T-helper 1 cell treated with Interleukin-12 subunit alpha and Interleukin-12 subunit beta and Interleukin-4 antibody, amounts not matched to agents 30 ng/mL and 1 ng/mL, for 36 hours (primary cell): ENCODE data around the gene LRCH1. TPM values are rescaled to one million over a fixed set of nuclear protein-coding genes. Genes with fewer than 3 reads are reported as not detected.

Source experiments
- intact Hi-C: fragments of 100-400 bp; cut with micrococcal nuclease; formaldehyde crosslinking; loops from one replicate; pipeline ENCODE4 v1.15.1; 2024
- total RNA-seq: library from RNA; stranded (reverse); gene quantifications from 2 replicates; pipeline ENCODE4 v1.2.3, GENCODE V29; 2022

LRCH1 gene
- total RNA-seq, 1 donor from 2014 or later: 23.7 TPM

DNA sequence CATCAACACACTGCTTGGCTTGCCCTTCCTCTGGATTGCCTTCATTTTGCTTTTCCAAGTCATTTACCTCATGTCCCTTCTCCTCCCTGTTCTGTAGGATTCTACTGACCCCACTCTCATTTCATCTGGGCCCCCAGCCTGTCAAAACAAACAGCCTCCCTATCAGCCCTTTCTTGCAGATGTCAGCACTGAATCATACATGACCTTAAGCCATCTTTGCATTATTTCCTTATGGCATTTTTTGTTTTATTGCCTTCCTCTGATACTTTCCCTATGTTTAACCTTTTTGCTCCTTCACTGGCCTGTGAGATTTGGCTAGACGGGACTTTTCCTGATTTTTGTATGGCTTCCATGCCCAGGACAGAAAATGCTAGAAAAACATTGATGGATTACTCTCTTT, 8.7 kb downstream of the LRCH1 start:
- intact Hi-C loops: no loop called here

DNA sequence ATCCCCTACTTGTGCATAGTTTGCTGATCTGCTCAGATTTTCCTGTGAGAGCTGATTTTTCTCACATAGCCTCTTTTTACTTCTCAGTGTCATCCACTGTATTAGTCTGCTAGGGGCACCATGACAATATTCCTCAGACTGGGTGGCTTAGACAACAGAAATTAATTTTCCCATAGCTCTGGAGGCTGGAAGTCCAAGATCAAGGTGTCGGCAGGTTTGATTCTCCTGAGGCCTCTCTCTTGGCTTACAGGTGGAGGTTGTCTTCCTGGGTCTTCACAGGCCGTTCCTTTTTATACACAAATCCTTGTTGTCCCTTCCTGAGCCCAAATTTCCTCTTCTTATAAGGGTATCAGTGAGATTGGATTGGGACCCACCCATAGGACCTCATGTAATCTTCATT, 9.2 kb downstream of the LRCH1 start:
- intact Hi-C loops: no loop called here

DNA sequence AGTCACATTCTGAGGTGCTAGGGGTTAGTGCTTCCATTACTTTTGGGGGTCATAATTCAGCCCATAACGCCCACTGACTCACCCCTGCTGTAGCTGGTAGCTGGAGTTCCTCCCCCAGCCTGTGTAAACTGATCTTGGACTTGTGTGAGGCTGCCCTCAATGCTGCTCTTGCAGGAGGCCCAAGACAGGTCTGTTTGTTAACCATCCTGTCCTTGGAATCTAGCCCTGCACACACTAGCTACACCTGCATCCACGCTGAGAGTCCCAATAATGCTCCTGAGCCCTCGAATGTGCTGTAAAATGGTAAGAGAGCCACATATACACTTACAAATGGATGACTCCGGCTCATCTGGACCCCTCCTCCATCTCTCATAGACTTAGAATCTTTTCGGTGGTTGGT, 9.6 kb downstream of the LRCH1 start:
- intact Hi-C loops: no loop called here

DNA sequence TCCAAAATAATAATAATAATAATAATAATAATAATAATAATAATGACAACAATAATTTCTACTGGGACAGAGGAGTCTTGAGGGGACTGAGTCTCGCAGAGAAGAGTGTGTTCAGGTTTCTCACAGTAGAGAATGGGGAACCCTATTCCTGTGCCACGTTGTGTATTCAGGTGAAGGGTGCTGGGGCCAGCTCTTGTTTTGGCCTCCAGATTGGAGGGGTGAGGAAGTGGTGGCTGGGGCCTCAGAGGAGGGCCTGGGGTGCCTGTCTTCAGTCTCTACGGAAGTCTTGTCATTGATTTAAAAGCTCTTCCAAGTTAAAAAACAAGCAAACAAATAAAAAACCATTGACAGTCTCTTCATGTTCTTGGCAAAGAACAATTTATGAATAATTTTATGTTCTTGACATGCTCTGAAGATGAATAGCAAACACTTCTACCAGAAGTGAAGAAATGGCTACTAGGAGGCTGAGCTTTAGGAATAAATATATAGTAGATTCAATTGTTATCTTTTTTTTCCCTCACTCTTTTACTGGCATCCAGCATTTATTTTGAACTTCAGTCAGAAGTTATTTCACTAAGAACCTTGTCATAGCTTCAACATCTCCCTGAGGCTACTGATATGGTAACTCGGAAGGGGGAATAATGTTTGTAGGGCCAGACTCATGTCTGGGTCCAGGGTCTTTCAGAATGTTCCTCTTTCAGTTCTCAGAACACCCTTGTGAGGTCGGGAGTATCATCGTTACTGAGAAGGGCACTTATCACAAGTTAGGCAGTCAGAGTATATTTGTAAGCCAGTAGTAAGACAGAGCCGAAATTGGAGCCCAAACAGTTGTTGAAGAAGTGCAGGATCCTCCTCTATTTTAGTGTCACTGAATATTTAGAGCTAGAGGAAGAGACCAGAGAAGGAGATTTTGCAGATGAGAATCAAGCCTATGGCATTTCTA, 13.1 kb downstream of the LRCH1 start:
- intact Hi-C loops: no loop called here

DNA sequence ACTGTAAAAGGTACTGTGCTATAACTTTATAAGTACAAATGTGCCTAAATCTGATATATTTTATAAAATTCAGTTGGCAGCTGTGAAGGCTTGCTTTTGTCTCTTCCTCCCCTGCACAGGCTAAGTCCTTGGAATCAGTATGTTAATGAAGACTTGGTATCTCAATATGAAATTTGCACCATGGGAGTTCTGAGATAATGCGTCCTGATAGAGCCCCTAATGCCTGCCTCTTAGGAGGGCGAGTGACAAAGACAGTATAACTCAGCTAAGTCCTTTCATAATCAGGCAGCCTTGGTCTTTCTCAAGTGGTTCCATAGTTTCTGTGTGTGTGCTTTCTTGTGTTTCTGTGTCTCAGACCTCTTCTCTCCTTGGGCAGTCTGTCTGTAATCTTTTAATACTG, 14.7 kb downstream of the LRCH1 start:
- intact Hi-C loops: no loop called here

DNA sequence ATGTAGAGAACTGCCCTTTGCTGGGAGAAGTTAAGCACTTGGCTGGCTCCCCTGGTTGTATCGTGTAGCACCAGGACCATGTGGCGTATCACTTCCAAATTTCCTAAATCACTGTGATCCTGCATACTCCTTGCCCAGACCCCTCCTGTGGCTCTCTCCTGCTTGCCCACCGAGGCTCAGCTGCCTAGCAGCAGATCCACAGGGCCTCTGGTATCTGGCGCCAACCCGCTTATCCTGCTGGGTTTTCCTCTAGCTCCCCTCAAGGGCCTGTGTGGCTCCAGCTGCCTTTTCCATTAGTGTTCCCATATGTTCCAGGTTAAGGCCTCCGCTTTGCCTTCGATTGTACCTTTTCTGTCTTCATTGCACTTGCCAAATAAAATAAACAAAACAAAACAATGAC, 16.5 kb downstream of the LRCH1 start:
- intact Hi-C loops: no loop called here

DNA sequence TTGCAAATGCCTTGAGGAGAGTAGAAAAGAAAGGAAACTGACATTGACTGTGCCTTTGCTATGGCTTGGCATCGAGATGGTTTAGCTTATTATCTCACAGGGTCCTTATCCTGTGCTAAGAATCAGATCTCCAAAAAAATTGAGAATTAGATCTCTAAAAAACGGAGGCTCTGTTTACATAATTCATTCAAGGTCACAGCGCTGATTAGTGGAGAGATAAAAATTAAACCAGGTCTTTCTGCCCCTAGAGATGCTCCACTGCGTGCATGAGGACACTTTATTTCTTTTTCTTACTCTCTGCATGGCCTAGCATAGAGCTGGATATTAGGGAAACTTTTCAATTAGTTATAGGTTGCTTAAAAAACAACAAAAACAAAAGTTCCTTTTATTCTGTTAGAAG, 17.3 kb downstream of the LRCH1 start:
- intact Hi-C loops: no loop called here

DNA sequence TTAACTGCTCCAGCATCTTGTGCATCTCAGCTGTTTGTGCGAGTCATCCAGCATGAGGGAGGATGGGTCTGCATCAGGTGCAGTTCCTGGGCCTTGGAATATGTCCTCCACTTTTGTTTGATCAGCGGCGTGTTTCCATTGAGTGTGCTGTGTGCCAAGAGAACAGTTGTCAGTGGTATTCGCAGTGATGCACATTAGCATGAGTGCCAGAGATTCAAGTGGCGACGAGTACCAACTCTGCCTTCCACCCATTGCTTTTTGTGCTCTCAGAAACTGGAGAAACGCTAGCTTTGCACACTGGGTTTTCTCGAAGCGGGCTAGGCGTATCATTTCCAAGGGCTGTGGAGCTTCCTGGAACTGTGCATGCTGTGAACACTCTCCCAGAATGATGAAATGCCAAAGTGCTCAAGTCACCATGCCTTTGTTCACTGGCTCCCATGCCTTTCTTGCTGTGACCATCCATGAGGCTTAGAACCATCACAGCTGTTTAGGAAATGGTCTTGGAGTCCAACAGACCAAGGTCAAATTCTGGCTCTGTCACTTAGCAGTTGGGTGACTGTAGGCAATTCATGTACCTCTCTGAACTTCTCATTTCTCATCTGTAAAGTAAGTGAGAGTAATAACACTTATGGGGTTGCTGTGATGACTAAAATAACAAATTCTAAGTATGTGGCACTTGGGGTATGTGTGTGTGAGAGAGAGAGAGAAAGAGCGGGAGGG, 18.4 kb downstream of the LRCH1 start:
- intact Hi-C loops: no loop called here

DNA sequence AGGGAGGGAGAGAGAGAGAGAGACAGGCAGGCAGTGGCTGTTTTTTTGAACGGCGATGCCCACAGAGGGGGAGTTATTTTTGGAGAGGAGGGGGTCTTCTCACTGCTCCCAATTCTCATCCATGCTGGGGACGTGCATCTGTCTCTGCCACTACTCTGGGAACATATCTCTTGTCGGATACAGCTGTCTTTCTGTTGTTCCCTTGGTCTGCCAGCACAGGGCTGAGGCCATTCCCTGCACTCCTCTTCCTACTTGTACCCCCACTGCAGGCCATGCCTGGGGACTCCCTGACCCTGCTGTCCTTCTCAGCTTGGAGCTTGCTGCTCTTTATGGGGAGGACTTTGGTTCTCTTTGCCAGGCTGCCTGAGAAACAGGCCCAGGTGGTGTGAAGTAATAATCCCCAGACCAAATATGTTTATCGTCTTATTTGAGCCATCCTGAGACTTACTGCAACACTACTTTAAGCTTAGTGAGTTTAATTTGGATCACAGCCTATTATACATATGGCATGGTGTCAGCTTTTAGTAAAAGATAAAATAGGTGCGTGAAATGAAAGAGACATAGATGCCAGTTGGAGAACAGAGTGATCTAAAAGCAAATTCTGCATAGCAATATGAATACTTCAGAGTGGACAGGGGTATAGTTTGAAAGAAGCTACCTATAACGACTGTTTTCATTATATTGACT, 19.1 kb downstream of the LRCH1 start:
- intact Hi-C loops: no loop called here

DNA sequence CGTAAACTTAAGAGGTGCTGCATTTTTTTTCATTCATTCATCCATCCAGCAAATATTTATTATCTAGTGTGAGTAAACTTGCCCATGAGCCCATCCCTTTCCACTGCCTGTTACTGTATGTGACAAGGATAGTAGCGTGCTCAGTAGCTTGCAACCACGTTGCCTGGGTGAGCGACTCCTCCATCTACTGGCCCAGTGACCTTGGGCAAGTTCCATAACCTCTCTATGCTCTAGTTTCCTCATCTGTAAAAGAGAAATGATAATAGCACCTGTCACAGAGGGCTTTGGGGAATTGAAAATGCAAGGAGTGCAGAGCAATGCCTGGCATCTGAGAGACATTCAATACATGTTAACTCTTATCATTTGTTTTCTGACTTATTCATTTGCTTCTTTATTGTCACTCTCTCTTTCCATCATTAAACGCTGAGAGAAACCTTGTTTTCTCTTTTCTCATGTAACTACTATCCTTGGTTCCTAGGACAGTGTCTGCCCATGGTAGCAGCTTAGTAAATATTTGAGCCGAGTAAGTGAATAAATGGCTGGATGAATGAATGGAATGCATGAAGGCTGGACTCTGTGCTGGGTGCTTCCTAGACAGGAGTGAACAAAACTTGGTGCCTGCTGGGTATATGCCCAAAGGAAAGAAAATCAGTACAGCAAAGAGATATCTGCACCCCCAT, 19.9 kb downstream of the LRCH1 start:
- intact Hi-C loops: no loop called here

DNA sequence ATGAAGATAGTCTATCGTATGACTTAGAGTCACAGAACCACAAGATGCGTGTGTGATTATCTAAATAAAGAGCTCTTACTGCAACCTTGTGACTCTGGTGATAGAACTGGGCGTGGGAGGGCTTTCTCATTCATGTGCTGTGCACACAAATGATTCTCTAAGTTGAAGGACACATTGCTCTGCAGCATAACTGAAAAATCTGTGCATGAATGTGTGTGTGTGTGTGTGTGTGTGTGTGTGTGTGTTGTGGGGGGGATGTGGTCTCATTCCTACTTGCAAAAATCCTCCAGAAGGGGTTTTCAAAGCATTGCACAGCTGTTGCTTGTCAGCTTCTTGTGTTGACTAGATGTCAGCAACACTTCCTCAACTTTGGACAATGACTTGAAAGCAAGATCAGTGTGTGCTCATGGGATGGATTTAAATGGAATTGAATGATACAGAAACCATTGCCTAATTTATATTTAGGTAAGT, 22.4 kb downstream of the LRCH1 start:
- intact Hi-C loops: no loop called here

DNA sequence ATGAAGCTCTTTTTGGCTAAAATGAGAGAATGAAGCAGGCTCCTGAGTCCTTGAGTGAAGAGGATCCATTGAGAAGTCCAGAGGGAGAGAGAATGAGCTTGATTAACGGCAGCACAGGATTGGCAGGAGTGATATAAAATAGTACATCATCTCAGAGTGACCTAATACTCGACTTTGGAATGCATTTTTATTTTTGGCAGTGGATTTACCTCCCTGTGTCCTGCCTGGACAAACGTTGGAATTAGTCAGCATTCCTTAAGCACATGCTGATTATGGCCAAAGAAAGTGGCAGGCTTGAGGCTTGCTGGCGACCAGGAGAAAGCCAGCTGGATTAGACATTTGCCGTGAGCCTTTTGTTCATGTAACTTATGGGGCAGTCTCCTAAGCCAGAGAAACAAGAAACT, 22.9 kb downstream of the LRCH1 start:
- intact Hi-C loops: loop anchor here (2.0 kb wide), 1 partner anchor 21 kb away; no protein-coding TSS in a partner anchor

DNA sequence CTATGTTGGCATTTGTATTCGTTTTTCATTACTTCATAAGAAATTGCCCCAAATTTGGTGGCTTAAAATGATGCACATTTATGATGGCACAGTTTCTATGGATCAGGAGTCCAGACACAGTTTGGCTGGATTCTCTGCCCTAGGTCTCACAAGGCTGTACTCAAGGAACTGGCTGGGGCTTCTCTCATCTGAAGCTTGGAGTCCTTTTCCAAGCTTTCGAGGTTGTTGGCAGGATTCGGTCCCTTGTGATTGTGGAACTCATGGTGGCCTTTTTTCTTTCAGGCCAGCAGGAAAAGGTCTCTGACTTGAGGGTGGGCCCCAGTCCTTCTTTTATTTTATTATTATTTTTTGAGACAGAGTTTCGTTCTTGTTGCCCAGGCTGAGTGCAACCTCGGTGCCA, 23.8 kb downstream of the LRCH1 start:
- intact Hi-C loops: loop anchor here (2.0 kb wide), 1 partner anchor 22 kb away; no protein-coding TSS in a partner anchor

DNA sequence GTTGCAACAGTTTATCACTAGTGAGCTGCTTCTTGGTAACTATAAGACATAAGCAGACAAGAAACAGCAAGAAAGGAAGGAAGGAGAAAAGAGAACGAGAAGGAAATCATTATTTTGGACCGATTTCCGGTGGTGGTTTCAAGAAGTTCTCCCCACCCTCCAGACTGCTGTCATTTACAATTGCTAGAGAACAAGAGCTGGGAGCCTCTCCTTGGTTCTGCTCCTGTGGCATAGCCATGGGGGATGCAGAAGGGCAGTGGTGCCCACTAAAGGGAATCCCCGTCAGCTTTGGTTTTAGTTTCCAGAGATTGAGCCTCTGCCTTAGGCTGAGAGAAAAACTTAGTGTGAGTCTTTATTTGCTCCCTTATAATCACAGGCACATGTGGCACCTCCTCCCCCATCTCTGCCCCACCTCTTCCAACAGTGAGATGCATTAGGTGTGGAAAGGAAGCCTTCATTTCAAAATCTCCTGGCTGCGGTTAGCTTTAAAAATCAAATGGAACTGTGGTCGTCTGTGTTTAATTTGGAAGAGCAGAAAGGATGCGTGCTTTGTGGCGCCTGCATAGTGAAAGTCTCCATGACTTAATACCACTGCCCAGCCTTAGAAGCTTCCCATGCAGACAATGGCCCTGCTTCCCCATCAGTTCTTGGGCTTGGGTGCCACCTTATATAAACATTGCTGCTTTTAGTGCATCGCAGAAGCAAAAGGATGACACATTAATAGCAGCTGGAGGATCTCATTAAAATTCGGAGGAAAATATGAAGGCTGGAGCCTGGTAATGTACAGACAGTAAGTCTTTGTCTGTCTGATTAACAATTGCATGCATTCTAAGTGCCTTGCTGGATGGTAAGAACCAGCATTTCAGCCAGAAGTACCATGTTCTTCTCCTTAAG, 25.0 kb downstream of the LRCH1 start:
- intact Hi-C loops: loop anchor here (2.0 kb wide), 2 partner anchors 15 to 23 kb away; no protein-coding TSS in a partner anchor

DNA sequence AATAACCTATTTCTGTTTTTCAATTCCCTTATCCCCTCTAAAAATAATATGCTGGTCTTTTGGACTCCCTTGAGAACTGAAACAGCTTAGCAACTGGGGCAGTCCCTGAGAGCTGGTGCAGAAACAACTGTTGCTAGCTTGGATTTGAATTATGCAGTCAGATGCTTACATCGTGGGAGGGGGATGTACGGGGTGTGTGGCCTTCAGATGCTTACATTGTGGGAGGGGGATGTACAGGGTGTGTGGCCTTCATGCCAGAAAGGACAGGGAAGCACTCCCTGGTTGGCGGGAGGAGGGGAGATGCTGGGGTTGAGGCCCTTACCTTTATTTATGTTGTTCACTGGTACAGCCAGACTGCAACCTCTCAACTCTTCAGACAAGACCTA, 25.6 kb downstream of the LRCH1 start:
- intact Hi-C loops: loop anchor here (2.0 kb wide), 1 partner anchor 14 kb away; no protein-coding TSS in a partner anchor

DNA sequence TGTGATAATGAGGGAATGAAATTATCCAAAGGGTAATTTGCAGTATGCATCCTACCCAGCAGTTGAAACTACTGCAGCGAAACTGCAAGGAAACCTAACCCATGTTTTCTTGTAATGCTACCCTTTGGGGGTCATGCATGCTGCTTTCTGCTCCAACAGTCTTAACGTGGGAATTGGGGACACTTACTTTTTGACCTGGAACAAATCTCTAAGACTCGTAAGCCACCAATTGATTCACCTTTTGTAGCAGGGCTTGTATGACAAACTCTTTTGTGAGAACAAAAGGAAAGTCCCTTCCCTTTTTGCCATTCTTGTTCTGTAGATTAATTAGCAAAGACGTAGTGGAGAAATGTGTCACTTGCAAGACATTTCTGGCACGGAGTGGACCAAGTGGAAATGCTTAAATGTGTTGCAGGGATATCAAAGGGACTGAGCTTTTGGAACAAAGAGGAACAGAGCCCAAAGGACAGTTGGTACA, 27.4 kb downstream of the LRCH1 start:
- intact Hi-C loops: no loop called here

DNA sequence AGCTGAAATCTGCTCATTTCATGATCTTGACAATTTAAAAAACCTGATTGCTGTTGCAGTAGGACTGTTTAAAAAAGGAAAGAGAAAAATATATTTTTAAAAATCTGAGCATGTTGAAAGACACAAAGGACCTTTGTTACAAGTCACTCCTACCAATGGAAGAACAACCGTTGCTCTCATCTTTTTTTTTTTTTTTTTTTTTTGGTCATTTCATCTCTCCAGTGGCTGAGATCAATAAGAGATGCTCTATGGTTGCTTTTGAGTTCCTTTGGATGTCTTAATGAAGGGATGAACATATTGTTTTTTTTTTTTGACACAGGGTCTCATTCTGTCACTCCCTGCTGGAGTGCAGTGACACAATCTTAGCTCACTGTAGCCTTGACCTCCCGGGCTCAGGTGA, 29.2 kb downstream of the LRCH1 start:
- intact Hi-C loops: no loop called here

DNA sequence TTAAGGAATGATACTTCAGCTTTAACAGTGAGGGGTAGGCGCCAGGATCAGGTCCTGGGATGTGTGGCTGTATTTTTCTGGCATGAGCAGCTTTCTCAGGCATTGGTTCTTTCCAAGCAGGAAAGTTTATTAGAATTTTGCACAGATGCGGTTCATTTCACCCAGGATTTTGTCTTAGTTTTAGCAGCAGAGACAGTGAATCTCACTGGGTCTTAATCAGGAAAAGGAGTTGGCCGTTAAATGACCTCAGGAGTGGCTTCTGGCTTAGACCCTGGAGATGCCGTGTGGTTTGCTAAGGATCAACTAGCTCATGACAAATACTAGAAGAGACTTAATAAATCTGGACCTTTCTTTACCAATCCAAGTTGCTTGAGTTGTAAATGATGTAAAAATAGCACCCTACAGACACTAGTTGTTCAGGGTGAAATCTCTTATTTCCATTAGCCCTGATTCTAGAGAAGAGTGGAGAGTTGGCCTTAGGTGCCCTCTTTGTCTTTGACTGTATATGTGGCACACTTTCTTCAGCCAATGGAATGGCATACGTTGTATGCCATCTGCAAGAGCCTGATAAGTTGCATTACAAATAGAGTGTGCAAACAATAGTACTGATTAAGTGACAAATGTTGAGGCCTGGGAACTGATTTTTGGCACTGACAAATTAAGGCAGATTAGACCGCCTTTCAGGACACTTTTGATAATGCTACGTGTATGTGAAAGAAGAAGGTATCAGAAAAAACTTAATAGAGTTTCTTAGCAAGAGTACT, 34.0 kb downstream of the LRCH1 start:
- intact Hi-C loops: no loop called here

DNA sequence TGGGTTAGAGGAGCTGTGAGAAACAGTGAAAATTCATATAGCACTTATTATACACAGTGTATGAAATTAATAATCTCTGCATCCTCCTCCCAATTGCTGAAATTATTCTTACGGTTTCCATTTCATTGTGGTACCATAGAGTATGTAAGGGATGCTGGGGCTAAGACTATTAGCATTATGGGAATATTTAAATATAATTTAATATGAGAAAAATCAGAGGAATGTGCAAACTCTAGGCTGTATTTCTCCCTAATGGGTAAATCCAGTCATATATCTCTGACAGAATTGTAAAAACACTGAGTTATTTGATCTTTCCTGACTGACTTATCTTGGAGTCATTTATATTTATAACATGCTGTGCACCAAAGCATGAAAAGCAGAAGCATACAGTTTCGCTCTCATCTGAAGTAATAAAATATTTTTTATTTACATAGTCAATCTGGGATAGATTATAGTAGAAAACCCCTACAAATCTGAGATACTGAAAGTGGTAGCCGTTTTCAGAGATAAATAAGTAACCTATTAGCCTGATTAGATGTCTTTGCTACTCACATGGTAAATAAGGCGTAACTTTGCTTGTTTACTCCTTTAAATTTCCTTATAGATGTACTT, 34.9 kb downstream of the LRCH1 start:
- intact Hi-C loops: no loop called here
